HuH-7 (cell line): ENCODE results near the gene KRTAP17-1.

Source experiments
- DNase-seq: peaks from one replicate; pipeline ENCODE4 v3.0.0; 2011; ENCODE audit warnings: low spot score

KRTAP17-1 gene

GRCh38 chr17:41332239-41332638 lies 16.7 kb upstream of the KRTAP17-1 start:
- DNase-seq: no peak

GRCh38 chr17:41331606-41332005 lies 16.1 kb upstream of the KRTAP17-1 start:
- DNase-seq: no peak

- peak; percentile 60 for DNase-seq
Observed at GRCh38 chr17:41329279-41329948, 13.9 kb upstream of the KRTAP17-1 start.

- no peak for DNase-seq
Observed at GRCh38 chr17:41328207-41328606, 12.7 kb upstream of the KRTAP17-1 start.

- no peak for DNase-seq
Observed at GRCh38 chr17:41327411-41328120, 12.1 kb upstream of the KRTAP17-1 start.

- no peak for DNase-seq
Observed at GRCh38 chr17:41326173-41327145, 10.9 kb upstream of the KRTAP17-1 start.

GRCh38 chr17:41325611-41326010 lies 10.1 kb upstream of the KRTAP17-1 start:
- no peak for DNase-seq

GRCh38 chr17:41325126-41325525 lies 9.6 kb upstream of the KRTAP17-1 start:
- no peak for DNase-seq

GRCh38 chr17:41324180-41325075 lies 8.9 kb upstream of the KRTAP17-1 start:
- DNase-seq: peak; percentile 13

GRCh38 chr17:41322903-41323895 lies 7.7 kb upstream of the KRTAP17-1 start:
- DNase-seq: no peak

GRCh38 chr17:41322094-41322902 lies 6.8 kb upstream of the KRTAP17-1 start:
- DNase-seq: peak; percentile 28

GRCh38 chr17:41318231-41318630 lies 2.7 kb upstream of the KRTAP17-1 start:
- DNase-seq: no peak

GRCh38 chr17:41315814-41316445 lies 420 bp upstream of the KRTAP17-1 start:
- DNase-seq: no peak

- DNase-seq: no peak
Observed at GRCh38 chr17:41311111-41311510, 4.4 kb downstream of the KRTAP17-1 start.

- no peak for DNase-seq
Observed at GRCh38 chr17:41308918-41309359, 6.6 kb downstream of the KRTAP17-1 start, which contains the start of gene KRTAP16-1. Gene KRTAP16-1, minus strand, starts transcription at chr17:41309309. Its CDS starts 56 bp downstream, at chr17:41309253.

- DNase-seq: no peak
Observed at GRCh38 chr17:41308251-41308917, 7.1 kb downstream of the KRTAP17-1 start.

GRCh38 chr17:41307647-41308046 lies 7.9 kb downstream of the KRTAP17-1 start:
- no peak for DNase-seq

- no peak for DNase-seq
Observed at GRCh38 chr17:41304091-41304490, 11.4 kb downstream of the KRTAP17-1 start.
